Neuron (in vitro differentiated cells): ENCODE data around the gene PCK1.

Experiments used
- H2AFZ ChIP-seq: one replicate; pipeline ENCODE4 v1.6.1; 2013; ENCODE audit warnings: low read depth, mild to moderate bottlenecking, inconsistent platforms, low read length, moderate library complexity
- H3K27me3 ChIP-seq: one replicate; pipeline ENCODE4 v1.6.1; 2013; ENCODE audit warnings: low read length; ENCODE audit not compliant: insufficient read depth
- H3K36me3 ChIP-seq: one replicate; pipeline ENCODE4 v1.6.1; 2013; ENCODE audit warnings: low read length; ENCODE audit not compliant: insufficient read depth
- H3K4me1 ChIP-seq: one replicate; pipeline ENCODE4 v1.6.1; 2013; ENCODE audit warnings: low read length; ENCODE audit not compliant: insufficient read depth
- H3K4me3 ChIP-seq: 2 replicates; pipeline ENCODE4 v1.5.1; 2013; ENCODE audit warnings: mild to moderate bottlenecking, low read length, moderate library complexity
- H3K9me3 ChIP-seq: one replicate; pipeline ENCODE4 v1.6.1; 2013; ENCODE audit warnings: low read length

The PCK1 gene

DNA sequence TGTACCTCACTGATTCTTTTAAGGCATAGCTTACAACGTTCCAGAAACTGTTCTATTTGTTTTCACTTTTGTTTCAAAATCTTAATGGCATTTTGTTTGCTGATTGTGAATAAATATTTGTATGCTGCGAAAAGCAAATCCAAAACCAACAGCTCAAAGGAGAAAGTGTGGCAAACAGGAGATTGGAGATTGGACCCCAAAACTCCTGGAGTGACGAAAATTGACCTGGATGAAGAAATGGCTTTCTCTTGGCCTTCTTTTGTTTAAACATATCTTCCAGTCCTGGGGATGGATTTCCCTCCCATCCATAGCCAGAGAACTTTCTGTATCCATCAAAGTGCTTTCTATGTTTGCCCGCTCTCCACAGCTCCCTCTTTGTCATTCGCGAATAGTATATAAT lies 33.2 kb upstream of the PCK1 start:
- Histone ChIP-seq H3K9me3 (no peaks in the 10 kb centered on the region), H3K36me3 (no peaks in the 10 kb centered on the region), H3K4me3 (no peak overlapping the region), H3K27me3 (no peaks in the 10 kb centered on the region), H2AFZ (no peak overlapping the region), H3K4me1 (peaks cover 5% of the 10 kb centered on the region)

GRCh38 chr20:57528148-57528547 lies 32.8 kb upstream of the PCK1 start:
- Histone ChIP-seq H3K4me1 (peaks cover under 1% of the 10 kb centered on the region), H3K9me3 (no peaks in the 10 kb centered on the region), H2AFZ (no peak overlapping the region), H3K36me3 (no peaks in the 10 kb centered on the region), H3K27me3 (no peaks in the 10 kb centered on the region), H3K4me3 (no peak overlapping the region)

DNA sequence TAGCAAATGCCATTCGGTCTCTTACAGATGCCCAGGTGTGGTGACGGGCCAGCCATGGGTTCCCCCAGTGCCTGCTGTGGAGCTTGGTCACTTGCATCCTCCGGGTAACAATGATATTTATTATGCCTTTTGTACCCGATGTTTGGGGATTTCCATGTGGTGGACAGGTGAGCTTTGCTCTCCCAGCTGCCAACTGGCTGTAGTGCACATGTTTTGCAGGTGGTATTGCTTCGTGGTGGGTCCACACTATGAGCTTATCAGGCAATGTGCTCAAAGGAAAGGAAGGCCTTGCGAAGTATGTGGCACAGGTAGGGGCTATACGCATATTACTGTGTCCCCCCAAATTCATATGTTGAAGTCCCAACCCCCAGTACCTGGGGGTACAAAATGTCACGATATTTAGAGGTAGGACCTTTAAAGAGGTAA lies 31.7 kb upstream of the PCK1 start:
- H2AFZ ChIP-seq: no peak overlapping the region
- H3K4me1 ChIP-seq: no peaks in the 10 kb centered on the region
- H3K4me3 ChIP-seq: no peak overlapping the region
- H3K9me3 ChIP-seq: no peaks in the 10 kb centered on the region
- H3K36me3 ChIP-seq: no peaks in the 10 kb centered on the region
- no peaks in the 10 kb centered on the region for H3K27me3 ChIP-seq

- H3K9me3 ChIP-seq: no peaks in the 10 kb centered on the region
- H3K36me3 ChIP-seq: no peaks in the 10 kb centered on the region
- no peaks in the 10 kb centered on the region for H3K4me1 ChIP-seq
- H3K27me3 ChIP-seq: no peaks in the 10 kb centered on the region
- H2AFZ ChIP-seq: no peak overlapping the region
- H3K4me3 ChIP-seq: no peak overlapping the region
Observed at GRCh38 chr20:57529810-57530209, 31.1 kb upstream of the PCK1 start.

- Histone ChIP-seq H3K27me3 (no peaks in the 10 kb centered on the region), H3K4me3 (no peak overlapping the region), H3K9me3 (no peaks in the 10 kb centered on the region), H2AFZ (no peak overlapping the region), H3K4me1 (no peaks in the 10 kb centered on the region), H3K36me3 (no peaks in the 10 kb centered on the region)
Observed at GRCh38 chr20:57530327-57530981, 30.5 kb upstream of the PCK1 start.

GRCh38 chr20:57532104-57532503 lies 28.8 kb upstream of the PCK1 start:
- H3K9me3 ChIP-seq: no peaks in the 10 kb centered on the region
- no peaks in the 10 kb centered on the region for H3K27me3 ChIP-seq
- no peak overlapping the region for H3K4me3 ChIP-seq
- no peaks in the 10 kb centered on the region for H3K36me3 ChIP-seq
- H3K4me1 ChIP-seq: no peaks in the 10 kb centered on the region
- no peak overlapping the region for H2AFZ ChIP-seq

DNA sequence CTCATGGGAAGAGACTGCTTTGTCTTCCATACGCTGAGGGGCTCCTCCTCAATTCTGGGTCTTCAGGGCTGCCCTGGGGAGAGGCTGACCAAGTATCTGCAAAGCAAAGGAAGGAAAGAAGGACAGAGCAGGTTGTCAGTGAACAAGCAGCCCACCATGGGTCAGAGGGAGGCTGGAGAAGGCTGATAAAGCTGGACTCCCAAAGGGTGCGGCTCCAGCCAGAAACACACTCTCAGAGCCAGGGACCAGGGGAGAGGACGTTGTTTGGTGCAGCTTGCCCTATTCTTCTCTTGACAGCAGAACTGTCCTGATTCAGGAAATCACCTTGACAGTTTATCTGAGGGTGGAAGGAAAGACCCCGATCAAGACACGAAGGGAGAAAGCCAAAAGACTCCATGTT lies 25.6 kb upstream of the PCK1 start:
- H3K36me3 ChIP-seq: no peaks in the 10 kb centered on the region
- H2AFZ ChIP-seq: no peak overlapping the region
- no peak overlapping the region for H3K4me3 ChIP-seq
- no peaks in the 10 kb centered on the region for H3K27me3 ChIP-seq
- no peaks in the 10 kb centered on the region for H3K9me3 ChIP-seq
- no peaks in the 10 kb centered on the region for H3K4me1 ChIP-seq

DNA sequence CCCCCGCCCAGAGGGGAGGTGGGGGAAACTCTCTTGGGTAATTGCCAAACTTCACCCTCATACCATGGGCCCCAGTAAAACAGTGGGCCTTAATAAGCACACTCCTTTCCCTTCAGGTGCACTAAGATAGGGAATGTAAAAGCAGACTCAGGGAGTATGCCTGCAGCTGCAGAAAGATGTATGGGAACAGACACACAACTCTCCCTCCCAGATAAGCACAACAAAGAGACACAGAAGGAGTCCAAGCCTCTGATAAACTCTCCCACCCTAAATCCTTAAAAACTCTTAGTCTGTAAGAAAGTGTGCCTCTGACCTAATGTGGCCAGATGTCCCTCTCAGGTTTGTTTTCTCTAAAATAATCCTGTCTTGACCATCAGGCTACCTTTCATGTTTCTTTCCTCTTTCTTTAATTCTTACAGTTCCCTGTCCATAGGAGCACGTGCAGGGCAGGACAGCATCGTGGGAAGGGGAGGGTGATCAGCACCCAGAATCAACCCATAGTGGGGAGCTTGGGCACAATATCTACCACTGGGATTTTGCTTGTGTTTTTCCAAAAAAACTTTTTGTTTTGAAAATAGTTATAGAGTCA lies 24.7 kb upstream of the PCK1 start:
- H3K27me3 ChIP-seq: peaks cover 5% of the 10 kb centered on the region
- no peaks in the 10 kb centered on the region for H3K36me3 ChIP-seq
- H3K9me3 ChIP-seq: no peaks in the 10 kb centered on the region
- H3K4me1 ChIP-seq: no peaks in the 10 kb centered on the region
- H3K4me3 ChIP-seq: no peak overlapping the region
- H2AFZ ChIP-seq: no peak overlapping the region

- Histone ChIP-seq H3K4me3 (no peak overlapping the region), H3K36me3 (no peaks in the 10 kb centered on the region), H3K27me3 (peaks cover 5% of the 10 kb centered on the region), H3K9me3 (no peaks in the 10 kb centered on the region), H3K4me1 (no peaks in the 10 kb centered on the region), H2AFZ (no peak overlapping the region)
Observed at GRCh38 chr20:57536771-57537724, 23.9 kb upstream of the PCK1 start.

- Histone ChIP-seq H3K27me3 (peaks cover 5% of the 10 kb centered on the region), H3K4me3 (no peak overlapping the region), H3K36me3 (no peaks in the 10 kb centered on the region), H3K9me3 (no peaks in the 10 kb centered on the region), H3K4me1 (no peaks in the 10 kb centered on the region), H2AFZ (no peak overlapping the region)
Observed at GRCh38 chr20:57537822-57538221, 23.1 kb upstream of the PCK1 start.

GRCh38 chr20:57539889-57540288 lies 21.0 kb upstream of the PCK1 start:
- H3K27me3 ChIP-seq: peaks cover 5% of the 10 kb centered on the region
- no peak overlapping the region for H2AFZ ChIP-seq
- H3K4me3 ChIP-seq: no peak overlapping the region
- H3K4me1 ChIP-seq: no peaks in the 10 kb centered on the region
- H3K9me3 ChIP-seq: no peaks in the 10 kb centered on the region
- no peaks in the 10 kb centered on the region for H3K36me3 ChIP-seq

- Histone ChIP-seq H3K27me3 (peaks cover 5% of the 10 kb centered on the region), H3K36me3 (no peaks in the 10 kb centered on the region), H2AFZ (no peak overlapping the region), H3K4me1 (peaks cover 7% of the 10 kb centered on the region), H3K9me3 (no peaks in the 10 kb centered on the region), H3K4me3 (no peak overlapping the region)
Observed at GRCh38 chr20:57540890-57541580, 19.9 kb upstream of the PCK1 start.

GRCh38 chr20:57543754-57544153 lies 17.2 kb upstream of the PCK1 start:
- Histone ChIP-seq H3K9me3 (no peaks in the 10 kb centered on the region), H3K36me3 (no peaks in the 10 kb centered on the region), H2AFZ (no peak overlapping the region), H3K4me3 (no peak overlapping the region), H3K27me3 (peaks cover 5% of the 10 kb centered on the region), H3K4me1 (peaks cover 19% of the 10 kb centered on the region)
